HG02981 (cell line): Measurements from ENCODE around the gene MYLK4.
"Not testable (repeated sequence)": the region's sequence is repeated elsewhere in the genome, so short reads cannot be mapped to it uniquely, and the experiment has no call there.

Experiments used
- ATAC-seq: cut with Tn5 transposase; IDR thresholded peaks from one replicate; pipeline ENCODE4 v1.9.1; 2021; ENCODE audit warnings: mild to moderate bottlenecking, moderate library complexity; ENCODE audit not compliant: unreplicated experiment

MYLK4 gene

DNA sequence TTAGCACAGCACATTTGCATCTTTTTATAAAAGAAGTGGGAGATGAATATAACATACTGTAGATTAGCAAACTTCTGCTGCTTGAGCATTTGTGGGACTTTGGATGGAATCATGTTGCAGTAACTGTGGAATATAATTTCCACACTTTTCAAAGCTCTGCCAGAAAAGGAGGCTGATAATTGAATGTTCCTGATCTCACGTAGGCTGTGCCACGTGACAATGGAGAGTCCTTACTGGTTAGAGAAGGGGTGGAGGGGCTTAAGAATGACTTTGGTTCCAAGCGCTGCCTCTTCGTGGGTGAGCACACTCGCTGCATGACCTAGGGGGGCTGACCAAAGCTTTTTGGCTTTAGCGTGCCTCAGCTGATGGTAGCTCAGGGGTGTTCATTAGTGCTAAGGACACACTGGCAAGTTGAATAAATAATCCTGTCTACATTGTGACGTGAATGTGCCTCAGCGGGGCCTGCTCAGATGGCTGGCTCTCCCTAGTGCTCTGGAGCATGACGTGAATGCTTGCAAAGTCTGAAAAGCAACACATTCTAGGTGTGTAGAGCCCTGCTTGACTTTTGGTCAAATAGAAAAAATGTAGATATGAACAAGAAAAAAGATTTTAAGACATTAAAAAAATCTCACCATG, 29.5 kb upstream of the MYLK4 start:
- ATAC-seq = no peak

DNA sequence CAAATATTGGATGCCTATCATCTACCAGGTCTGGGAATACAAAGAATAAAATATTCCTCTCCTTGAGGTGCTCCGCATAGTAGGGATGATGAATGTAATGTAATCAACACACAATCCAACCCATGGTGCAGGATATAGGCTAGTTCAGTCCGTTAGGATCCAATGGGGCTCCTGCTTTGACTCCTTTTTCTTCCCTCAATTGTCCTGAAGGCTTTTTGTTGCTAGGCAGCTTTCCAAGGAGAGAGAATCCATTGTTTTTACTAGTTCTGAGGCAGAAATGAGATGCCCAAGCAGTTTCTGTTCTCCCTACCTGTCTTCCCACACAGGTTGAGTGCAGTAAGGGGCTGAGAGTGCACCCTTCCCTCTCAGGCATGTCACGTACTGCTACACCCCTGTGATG, 26.5 kb upstream of the MYLK4 start:
- no peak for ATAC-seq

DNA sequence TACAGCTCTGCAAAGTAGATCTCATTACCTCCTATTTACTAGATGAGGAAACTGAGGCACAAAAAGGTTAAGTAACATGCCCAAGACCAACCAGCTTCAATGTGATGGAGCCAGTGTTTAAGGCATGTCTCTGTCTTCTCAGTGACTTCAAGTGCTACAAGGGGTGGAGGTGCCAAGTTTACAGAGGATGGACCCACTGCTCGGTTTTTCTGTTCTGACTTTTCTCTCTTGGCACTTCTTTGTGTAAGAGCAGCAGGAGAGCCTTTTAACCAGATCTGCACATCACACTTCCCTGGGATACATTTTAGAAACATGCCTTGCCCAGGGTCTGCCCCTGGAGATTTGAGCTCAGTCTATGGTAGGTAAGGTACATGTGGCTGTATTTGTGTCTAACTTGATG, 24.3 kb upstream of the MYLK4 start:
- no peak for ATAC-seq

DNA sequence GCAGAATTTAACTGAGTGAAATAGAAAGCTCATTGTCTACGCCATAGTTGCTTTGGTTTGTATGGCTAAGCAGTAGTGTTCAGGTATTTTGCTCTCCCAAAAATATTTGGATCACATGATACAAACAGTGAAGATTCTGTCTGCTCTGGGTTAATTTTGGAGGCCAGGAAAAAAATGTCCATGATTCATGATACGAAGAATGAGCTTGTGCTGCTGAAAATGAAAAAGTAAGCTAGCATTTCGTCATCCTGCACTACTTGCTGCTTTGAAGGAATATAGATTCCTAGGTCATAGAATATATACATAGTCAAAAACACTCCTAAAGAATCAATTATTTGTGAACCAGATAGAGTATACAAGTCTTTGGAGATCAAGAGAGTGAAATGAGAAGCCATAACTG, 22.7 kb upstream of the MYLK4 start:
- ATAC-seq = no peak

DNA sequence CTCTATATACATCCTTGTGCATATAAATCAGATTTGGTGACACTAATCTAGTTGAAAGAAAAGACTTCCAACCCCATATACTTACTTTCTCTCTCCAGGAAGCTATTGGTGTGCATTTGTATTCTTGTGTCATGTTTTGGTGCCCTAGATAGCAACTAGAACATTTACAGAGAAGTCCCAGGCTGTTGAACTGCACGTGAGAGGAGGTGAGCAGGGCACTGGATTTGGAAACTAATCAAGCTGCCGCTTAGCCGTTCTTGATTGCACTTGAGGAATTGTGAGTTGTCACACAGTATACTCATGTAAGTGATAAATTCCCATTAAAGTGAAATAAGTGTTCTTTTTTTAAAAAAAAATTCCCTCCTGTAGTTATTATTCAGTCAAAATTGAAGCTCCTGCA, 22.1 kb upstream of the MYLK4 start:
- no peak for ATAC-seq

DNA sequence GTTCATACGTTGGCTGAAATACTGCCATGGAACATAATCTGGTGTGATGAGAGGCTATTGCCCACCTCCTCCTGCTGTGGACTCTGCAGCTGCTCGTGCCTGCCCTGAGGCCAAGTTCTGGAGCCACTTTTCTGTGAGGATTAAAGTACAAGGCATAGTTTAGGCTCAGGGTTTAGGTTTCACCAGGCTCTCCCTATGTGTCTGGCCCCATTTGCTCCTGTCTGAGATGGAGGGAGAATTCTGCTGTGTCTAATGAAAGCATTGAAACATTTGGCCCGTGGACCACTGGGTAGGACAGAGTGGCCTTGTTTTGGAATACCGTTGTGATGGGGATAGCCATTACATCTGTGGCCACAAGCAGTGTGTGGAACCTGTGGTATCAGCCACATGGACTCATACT, 20.4 kb upstream of the MYLK4 start:
- no peak for ATAC-seq

DNA sequence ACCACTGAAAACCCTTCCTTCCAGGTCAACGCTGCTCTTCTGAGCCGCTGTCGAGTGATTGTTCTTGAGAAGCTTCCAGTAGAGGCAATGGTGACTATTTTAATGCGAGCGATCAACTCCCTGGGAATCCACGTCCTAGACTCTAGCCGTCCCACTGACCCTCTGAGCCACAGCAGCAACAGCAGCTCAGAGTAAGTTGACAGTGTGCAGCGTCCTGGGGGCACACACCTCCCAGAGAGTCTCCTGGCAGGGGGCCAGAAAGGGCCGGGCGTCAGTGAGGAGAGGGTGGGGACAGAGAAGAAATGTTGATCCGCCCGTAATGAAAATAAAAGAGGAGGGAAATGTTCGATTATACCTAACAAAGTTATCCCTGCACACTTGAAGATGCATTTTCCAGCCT, 19.4 kb upstream of the MYLK4 start:
- ATAC-seq = no peak

DNA sequence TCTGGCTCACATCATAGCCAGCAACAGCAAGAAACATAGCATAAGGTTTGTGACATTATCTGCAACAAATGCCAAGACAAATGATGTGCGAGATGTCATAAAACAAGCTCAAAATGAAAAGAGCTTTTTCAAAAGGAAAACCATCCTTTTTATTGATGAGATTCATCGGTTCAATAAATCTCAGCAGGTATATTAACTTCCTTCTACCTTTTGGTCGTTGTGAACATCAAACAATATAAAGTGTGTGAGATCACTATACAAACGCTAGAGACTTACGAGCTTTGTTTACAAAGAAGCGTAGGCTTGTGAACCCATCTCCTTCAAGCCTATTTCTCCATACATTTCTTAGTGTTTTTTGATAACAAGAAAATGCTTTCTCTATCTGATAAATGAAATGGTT, 18.0 kb upstream of the MYLK4 start:
- ATAC-seq = no peak

DNA sequence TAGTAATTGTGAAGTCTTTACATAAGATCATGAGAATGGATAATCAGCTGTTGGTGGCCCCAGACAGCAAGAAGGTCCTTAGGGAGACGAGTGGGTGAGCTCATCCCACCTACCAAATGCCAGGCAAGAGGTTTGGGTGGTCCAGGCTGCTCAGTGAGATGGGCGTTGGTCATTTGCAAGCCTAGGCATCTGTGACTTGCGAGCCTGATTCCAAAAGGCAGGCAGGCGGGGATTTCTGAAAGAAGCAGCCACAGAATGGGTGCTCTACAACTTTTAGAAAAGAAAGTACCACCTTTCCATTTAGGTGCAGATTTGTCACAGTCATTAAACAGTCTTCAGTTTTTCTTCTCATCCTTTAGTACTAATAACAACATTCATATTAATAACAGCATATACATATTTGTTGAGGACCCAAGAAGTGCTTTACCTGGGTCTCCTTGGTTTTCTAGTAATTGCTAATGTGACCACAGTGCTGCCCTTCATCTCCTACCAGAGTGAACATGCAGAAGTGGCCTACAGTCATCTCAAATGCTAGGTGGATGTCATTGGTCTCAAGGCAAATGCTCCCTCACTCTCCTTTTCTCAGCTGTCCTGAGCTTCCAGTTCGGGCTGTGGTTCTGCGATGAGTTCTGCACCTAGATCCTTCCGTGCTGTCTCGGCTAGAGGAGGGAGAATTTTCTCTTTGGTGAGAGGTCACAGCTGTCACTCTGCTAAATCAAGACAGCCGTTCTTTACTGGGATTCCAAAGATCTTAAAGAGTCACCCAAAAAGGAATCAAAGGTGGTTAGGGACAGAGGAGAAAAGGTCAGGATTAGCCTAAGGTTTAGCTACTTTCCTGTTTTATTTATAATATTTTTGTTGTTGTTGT, 17.2 kb upstream of the MYLK4 start:
- no peak for ATAC-seq

DNA sequence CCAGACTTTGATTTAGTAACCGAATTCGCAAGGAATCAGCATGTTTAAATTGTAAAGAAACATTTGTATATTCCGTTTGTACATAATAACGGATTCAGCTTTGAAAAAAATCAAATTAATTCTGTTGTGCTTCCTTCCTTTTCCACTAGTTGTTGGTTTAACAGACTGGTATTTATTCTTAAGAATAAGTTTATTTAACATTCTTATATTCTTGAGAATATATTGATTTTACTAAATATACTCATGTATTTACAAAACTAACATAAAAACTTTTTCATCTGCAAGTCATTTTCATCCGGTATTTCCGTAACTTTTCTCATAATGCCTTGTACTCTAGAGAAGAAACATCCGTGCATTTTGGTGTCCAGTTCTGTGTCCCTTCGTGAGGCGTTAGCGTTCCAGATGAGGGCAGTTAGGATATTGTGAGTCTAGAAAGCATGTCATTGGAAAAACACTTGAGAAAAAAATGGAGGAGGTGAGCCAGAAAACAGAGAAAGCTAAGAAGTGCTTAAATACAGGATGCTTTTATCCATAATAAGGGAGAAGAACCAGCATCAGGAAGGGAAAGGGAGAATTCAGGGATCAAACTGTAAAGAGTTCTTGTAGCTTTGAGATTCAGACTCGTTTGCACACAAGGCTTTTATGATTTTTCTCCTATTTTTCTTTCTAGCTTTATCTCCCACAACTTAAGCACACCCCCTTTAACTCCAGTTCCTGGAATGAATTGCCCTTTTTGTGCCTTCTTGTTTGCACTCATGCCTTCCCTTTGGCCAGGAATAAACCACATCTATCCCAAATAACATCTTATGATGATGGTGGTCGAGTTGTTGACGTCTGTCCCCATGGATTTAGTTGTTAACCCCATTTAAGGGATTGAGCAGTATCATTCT, 16.3 kb upstream of the MYLK4 start:
- no peak for ATAC-seq

DNA sequence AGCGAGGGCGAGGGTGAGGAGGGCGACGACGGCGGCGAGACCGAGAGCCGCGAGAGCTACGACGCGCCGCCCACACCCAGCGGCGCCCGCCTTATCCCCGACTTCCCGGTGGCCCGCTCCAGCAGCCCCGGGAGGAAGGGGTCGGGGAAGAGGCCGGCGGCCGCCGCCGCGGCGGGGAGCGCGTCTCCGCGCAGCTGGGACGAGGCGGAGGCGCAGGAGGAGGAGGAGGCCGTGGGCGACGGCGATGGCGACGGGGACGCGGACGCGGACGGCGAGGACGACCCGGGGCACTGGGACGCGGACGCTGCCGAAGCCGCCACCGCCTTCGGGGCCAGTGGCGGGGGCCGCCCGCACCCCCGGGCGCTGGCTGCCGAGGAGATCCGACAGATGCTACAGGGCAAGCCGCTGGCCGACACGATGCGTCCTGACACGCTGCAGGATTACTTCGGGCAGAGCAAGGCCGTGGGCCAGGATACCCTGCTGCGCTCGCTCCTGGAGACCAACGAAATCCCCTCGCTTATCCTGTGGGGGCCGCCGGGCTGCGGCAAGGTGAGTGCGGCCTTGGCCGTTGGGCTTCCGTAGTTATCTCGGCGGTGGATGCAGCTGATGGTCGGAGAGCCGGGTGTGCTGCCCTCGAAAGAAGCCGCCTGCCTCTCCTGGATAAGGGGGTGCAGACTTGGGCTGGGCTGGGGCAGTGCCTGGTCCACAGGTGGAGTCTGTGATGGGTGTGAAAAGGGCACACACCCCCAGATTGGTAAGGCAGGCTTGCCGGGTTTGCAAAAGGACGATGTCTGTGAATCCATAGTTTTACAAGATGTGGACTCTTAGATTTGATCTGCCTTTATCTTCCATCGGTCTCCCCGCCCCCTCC, 15.4 kb upstream of the MYLK4 start:
- ATAC-seq = peak; percentile 21

DNA sequence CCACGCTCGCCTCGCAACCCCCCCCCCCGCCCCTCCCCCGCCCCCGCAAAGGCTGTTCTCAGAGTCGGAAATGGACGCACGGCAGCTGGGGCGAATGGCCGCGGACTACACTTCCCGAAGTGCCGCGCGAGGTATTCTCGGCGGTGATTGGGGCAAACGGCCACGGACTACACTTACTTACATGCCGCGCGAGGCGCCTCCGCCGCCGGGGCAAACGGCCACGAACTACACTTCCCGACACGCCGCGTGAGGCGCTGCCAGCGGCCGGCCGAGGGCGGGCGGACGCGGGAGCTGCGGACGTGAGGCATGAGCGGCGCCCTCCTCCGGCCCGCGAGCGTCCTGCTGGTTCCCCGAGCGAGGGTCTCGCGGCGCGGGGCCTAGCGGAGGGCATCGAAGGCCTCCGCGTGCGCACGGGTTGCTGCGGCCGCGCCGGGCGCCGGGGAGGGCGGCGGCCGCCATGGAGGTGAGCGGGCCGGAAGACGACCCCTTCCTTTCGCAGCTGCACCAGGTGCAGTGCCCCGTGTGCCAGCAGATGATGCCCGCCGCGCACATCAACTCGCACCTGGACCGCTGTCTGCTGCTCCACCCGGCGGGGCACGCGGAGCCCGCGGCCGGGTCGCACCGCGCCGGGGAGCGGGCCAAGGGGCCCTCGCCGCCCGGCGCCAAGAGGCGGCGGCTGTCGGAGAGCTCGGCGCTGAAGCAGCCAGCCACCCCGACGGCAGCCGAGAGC, 14.6 kb upstream of the MYLK4 start, which contains the start of gene WRNIP1:
Gene WRNIP1 (plus strand): TSS at position 228 of the 730 bp plus-strand sequence. CDS start 230 bp downstream, at position 458.
- peak; percentile 83 for ATAC-seq

DNA sequence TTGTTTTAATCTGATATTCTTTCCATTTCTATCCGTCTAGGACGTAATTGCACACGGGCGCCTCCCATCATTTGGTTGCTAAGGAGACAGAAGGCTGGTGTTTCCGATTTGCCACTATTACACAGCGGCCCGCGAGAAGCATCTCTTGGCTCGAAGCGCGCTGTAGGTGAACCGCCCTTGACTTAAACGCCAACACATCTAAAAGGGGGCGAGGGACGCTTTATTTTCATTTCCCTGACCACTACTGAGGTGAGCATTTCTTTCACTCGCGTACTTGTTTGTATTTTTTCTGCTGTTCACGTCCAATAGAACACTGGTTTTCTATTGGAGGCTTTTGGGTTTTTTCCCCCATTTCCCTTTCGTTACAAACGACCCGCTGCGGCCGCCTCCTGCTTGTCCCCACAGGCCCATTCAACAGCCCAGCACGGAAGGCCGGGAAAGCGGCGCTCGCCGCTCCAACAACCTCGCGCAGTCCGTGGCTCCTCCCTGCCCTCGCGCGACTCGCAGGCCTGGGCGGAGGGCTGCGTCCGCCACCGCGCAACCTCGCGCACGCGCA, 14.0 kb upstream of the MYLK4 start:
- peak; percentile 51 for ATAC-seq

DNA sequence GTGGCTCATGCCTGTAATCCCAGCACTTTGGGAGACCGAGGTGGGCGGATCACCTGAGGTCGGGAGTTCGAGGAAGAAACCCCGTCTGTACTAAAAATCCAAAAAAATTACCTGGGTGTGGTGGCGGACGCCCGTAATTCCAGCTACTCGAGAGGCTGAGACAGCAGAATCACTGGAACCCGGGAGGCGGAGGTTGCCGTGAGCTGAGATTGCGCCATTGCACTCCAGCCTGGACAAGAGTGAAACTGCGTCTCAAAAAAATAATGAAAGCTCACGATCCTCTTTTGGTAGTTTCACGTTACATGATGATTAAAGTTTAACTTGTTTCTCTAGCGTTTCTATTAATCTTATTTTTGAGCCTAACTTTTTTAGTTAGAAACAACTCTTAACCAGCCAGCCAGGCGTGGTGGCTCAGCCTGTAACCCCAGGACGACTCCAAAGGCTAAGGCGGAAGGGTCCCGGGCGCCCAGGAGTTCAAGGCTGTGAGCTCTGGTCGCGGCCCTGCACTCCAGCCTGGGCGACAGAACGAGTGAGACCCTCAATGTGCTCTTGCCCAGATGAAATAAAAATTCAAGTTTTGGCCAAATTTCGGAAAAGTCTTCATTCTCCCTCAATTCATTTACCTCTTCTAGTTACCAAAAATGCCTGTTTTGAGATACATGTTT, 13.3 kb upstream of the MYLK4 start:
- no peak for ATAC-seq

DNA sequence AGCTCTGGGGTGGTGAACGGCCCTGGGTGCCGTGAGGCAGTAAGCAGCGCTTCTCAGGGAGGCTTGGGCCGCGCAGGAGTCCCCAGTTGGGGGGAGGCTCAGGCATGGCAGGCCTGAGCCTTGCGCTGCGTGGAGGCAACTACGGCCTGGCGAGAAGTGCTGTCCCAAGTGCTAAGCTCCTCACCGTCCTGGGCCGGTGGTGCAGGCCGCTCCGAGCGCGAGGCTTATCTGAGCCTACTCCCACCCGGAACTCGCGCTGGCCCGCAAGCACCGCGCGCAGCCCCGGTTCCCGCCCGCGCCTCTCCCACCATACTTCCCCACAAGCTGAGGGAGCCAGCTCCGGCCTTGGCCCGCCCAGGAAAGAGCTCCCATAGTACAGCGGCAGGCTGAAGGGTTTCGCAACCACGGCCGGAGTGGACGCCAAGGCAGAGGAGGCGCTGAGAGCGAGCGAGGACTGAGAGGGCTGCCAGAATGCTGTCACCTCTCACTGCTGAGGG, 12.7 kb upstream of the MYLK4 start:
- ATAC-seq = no peak

DNA sequence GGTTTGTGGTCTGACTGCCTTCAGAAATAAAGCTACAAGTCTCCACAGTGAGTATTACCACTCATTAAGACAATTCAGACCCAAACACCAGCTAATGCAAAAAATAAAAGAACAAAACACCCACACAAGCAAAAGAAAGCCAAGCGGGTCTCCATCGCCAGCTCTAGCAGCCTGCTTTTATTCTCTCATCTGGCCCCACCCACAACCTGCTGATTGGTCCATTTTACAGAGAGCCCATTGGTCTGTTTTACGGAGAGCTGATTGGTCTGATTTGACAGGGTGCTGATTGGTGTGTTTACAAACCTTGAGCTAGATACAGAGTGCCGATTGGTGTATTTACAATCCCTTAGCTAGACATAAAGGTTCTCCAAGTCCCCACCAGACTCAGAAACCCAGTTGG, 12.1 kb upstream of the MYLK4 start:
- not testable (repeated sequence) for ATAC-seq

DNA sequence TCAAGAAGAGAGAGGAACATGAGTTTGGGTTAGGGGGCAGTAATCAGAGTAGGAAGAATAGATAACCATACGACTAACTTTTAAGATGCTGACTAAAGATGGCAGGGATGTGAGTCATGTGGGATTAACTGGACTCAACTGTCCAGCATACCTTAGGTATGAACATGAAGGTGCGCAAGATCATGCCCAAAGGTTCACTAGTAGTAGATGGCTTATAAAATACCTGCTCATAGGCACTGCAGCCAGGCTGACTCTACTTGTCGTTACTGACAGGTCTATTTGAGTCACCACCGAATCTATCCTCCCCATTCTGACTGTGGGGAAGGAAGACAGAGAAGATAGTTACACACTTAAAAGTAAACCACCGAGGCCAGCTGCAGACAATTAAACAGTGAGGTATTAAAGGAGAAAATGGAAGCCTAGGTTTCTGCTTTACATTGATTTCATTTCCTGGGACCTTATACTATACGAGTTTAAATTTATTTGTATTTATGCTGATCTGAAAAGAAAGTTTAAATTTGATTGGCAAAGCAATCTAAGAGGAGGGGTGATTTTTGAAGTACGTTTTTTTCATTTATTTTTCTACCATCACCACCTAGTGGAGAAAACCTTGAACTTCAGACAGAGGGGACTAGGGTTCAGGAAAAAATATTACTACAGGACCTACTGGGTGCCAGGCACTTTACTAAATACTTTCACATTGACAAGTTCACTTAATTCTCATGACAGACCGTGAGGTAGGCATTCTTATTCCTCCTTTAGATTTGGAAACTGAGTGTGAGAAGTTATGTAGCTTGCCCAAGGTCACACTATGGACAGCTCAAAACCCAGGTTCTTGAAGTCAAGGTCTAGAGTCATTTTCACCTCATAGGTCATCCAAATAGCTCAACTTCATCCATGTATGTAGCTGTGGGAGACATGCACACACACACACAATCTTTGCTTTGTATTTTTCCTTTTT, 10.4 kb upstream of the MYLK4 start:
- ATAC-seq = no peak

DNA sequence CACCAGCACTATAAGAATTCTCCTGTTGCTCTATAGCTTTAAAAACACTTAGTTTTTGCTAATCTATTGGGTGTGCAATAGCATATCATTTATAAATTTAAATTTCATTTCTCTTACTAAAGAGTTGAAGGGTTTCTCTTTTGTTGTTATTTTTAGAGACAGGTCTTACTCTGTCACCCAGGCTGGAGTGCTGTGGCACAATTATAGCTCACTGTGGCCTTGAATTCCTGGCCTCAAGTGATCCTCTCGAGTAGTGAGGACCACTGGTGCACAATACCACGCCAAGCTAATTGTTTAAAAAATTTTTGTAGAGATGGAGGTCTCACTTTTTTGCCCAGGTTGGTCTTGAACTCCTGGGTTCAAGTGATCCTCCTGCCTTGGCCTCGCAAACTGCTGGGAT, 8.3 kb upstream of the MYLK4 start:
- no peak for ATAC-seq
